Activated T-helper 1 cell treated with anti-CD3 and anti-CD28 coated beads, Interleukin-2, amount 50 U/mL, for 16 hours (primary cell): Measurements from ENCODE around the gene UBR3.
"Not testable (repeated sequence)": the region's sequence is repeated elsewhere in the genome, so short reads cannot be mapped to it uniquely, and the experiment has no call there.

Experiments
- DNase-seq, 2 donors: peaks; one replicate each; pipeline ENCODE4 v3.0.0-alpha.2; 2020; ENCODE audit warnings: low read depth in 1 of 2, low spot score in 1 of 2

The UBR3 gene, protein sequence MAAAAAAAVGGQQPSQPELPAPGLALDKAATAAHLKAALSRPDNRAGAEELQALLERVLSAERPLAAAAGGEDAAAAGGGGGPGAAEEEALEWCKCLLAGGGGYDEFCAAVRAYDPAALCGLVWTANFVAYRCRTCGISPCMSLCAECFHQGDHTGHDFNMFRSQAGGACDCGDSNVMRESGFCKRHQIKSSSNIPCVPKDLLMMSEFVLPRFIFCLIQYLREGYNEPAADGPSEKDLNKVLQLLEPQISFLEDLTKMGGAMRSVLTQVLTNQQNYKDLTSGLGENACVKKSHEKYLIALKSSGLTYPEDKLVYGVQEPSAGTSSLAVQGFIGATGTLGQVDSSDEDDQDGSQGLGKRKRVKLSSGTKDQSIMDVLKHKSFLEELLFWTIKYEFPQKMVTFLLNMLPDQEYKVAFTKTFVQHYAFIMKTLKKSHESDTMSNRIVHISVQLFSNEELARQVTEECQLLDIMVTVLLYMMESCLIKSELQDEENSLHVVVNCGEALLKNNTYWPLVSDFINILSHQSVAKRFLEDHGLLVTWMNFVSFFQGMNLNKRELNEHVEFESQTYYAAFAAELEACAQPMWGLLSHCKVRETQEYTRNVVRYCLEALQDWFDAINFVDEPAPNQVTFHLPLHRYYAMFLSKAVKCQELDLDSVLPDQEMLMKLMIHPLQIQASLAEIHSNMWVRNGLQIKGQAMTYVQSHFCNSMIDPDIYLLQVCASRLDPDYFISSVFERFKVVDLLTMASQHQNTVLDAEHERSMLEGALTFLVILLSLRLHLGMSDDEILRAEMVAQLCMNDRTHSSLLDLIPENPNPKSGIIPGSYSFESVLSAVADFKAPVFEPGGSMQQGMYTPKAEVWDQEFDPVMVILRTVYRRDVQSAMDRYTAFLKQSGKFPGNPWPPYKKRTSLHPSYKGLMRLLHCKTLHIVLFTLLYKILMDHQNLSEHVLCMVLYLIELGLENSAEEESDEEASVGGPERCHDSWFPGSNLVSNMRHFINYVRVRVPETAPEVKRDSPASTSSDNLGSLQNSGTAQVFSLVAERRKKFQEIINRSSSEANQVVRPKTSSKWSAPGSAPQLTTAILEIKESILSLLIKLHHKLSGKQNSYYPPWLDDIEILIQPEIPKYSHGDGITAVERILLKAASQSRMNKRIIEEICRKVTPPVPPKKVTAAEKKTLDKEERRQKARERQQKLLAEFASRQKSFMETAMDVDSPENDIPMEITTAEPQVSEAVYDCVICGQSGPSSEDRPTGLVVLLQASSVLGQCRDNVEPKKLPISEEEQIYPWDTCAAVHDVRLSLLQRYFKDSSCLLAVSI (N-terminal part only)

DNA sequence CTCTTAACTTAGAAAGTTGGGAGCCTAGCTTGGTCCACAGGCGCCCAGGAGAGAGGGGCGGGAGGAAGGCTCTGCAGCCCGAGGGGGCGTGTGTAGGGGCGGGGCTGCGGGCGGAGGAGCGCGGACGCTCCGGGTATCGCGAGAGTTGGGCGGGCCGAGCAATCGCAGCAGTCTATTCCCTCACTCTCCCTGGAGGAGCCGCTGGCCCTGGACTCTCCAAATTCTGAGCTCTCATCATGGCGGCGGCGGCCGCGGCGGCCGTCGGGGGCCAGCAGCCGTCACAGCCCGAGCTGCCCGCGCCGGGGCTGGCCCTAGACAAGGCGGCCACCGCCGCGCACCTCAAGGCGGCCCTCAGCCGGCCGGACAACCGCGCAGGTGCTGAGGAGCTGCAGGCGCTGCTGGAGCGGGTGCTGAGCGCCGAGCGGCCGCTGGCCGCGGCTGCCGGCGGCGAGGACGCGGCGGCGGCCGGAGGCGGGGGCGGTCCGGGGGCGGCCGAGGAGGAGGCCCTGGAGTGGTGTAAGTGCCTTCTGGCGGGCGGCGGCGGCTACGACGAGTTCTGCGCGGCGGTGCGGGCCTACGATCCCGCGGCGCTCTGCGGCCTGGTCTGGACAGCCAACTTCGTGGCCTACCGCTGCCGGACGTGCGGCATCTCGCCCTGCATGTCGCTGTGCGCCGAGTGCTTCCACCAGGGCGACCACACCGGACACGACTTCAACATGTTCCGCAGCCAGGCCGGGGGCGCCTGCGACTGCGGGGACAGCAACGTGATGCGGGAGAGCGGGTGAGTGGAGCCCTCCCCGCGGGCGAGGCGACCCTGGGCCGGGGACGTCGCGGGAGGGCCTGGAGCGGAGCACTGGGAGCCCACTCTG, at the start of gene UBR3:
UBR3 (plus strand) TSS at position 183 of the 869 bp plus-strand sequence; CDS start at position 237, 54 bp downstream.
- DNase-seq, result peak; percentile 72 to 84

DNA sequence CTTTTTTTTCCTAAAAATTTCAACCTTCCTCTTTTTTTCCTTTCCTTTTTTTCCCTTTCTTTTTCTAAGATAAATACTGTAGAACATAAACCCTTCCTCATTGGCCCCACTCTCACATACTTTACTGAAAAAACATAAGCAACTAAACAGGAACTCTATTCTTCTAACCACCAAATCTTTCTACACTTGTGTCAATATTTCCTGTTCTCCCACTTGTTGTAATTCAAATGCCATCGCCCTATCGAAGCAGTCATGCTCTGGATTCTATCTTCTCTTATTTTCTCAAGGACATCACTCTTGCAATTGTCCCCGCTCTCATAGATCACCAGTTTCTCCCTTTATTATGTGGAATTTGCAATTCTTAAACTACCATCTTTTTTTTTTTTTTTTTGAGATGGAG, 48.8 kb upstream of the UBR3 start:
- no peak for DNase-seq

DNA sequence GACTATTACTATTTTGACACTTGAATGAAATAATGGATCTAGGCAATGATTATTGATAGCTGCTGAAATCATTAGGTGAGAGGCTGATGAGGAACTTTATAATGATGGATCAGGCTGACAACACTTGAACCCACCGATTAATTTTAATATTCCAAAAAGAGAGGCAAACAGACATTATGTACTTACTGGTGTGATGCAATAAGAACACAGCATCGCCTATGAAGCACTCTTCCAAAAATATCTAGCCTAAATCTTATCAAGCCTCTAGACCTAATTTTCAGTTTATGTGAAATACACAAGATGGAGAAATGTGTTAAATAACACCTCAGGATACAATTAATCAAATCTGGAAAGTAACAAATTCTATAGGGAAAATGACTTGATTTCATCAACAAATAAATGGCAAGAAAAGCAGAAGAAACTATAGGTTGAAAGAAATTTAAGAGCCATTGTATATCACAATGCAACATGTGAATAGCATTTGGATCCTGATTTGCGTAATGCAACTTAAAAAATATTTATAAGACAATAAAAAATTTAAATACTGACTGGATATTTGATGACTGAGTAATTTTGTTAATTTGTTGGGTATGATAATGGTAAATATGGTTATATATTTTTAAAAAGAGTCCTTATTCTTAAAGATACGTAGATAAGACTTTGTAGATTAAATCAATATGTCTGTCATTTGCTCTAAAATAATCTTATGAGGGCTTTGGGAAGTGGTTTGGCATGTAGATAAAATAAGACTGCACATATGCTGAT, 45.8 kb upstream of the UBR3 start:
- no peak for DNase-seq

DNA sequence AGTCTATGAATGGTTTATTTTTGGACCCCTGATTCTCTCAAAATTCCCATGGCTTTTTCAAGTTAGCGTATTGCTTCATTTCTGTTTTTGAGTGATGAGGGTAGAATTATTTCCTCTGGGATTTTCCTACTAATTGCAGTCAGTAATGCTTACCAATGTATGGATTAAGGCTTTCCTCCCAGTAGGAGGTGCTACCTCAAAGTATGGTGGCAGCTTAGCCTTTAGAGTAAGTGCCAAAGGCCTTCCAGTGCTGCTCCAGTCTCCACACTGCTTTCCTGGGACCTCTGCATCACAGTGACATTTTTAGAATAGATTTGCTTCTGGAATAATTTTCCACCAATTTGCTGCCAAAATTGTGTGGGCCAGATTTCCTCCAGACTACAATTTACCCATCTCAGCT, 44.7 kb upstream of the UBR3 start:
- no peak for DNase-seq

DNA sequence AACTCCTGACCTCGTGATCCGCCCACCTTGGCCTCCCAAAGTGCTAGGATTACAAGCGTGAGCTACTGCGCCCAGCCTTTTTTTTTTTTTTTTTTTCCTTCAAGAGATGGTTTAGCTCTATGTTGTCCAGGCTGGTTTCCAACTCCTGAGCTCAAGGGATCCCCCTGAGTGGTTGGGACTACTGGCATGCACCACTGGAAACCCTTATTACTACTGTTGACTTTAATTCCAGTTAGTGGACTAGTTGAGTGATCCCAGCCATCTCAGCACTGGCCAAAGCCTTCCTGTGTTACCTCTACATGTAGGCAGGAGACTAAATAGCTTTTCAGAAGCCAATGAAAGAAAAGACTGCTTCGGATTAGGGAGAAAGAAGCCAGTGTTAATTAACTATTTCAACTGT, 36.7 kb upstream of the UBR3 start:
- no peak for DNase-seq

DNA sequence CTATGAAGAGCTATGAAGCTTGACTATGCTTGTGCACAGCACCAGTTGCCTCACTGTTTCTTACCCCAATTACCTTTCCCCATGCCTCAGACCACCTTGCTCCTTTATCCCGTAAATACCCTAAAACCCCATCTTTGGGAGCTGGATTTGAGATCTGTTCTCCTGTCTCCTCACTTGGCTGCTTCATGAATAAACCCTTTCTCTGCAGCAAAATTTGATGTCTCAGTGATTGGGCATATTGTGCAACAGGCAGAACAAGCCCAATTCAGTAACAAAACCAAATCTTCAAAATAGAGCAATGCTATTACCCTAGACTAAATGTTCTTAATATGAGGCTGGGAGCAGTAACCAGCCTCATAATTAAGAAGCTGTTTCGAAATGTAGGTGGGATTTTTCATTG, 32.1 kb upstream of the UBR3 start:
- DNase-seq, result no peak

DNA sequence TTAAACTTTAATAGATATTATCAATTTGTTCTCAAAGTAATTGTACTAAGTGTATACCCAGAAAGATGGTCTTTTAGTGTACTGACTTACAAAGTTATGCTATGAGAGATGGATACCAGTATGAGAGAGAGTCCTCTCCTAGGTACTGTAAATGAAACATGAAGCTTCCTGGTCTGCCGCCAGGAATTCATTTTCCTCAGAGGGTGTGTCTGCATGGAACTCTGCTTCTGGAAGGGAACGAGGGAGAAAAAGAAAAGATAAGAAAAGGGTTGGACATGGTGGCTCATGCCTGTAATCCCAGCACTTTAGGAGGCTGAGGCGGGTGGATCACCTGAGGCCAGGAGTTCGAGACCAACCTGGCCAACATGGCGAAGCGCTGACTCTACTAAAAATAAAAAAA, 30.8 kb upstream of the UBR3 start:
- DNase-seq, result no peak

DNA sequence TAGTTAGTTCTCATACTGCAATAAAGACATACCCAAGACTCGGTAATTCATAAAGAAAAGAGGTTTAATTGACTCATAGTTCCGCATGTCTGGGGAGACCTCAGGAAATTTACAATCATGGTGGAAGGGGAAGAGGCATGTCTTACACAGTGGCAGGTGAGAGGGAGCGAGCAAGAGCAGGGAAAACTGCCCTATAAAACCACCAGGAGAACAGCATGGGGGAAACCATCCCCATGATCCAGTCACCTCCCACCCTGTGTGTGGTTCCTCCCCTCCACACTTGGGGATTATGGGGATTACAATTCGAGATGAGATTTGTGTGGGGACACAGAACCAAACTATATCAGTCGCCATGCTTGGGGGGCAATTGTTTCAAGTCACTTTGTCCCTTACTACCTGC, 29.7 kb upstream of the UBR3 start:
- DNase-seq, result no peak

DNA sequence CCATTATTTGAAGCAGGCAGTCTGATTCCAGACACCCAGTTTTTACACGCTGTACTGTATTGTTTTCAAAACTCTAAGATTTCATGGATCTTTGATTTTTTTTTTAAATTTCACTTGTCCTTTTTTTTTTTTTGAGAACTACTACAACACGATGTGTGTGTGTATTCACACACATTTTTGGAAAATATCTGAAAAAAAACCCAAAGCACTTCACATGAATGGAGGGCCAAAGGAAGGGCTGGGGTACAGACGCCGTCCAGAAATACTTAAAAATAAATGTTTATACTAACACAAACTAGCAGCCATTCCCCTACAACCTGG, 28.9 kb upstream of the UBR3 start:
- no peak for DNase-seq

DNA sequence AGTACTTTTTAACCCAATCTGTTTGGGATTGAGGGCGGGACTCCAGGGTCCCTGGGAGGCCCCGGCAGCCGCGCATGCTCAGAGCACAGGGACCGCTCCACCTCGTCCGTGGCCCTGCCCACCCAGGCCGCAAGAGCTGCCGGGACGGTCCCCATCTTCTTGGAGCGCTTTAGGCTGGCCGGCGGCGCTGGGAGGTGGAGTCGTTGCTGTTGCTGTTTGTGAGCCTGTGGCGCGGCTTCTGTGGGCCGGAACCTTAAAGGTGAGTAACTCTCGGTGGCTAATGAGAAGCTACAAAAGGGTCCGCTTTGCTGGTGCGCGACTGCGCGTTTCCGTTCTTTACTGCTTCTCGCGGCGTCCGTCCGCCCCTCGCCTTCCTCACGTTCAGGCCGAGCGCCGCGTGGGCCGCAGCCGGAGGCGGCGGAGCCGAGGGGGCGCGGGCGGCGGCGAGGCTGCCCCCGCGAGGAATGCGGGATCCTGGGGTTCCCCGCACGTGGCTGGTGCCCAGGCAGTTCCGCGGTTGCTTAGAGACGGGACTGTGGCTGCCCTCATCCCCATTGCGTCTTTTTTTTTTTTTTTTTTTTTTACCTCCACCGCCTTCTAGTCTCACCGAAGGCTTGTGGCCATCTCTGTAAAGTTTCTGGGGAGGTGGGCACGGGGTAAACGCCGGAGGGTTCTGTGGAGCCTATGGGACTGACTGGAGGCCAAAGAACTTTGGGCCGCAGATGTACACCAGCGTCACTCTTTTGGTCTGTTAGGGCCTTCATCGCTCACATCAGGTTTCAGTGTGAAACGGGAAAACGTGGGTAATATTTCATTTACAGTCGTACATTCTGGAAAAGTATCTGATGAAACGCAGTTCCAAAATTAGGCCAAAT, 28.3 kb upstream of the UBR3 start, which contains the start of gene SSB:
SSB (plus strand) TSS at position 154 of the 875 bp plus-strand sequence. CDS start 2,090 bp downstream, outside the sequence.
- peak; percentile 89 to 90 for DNase-seq

DNA sequence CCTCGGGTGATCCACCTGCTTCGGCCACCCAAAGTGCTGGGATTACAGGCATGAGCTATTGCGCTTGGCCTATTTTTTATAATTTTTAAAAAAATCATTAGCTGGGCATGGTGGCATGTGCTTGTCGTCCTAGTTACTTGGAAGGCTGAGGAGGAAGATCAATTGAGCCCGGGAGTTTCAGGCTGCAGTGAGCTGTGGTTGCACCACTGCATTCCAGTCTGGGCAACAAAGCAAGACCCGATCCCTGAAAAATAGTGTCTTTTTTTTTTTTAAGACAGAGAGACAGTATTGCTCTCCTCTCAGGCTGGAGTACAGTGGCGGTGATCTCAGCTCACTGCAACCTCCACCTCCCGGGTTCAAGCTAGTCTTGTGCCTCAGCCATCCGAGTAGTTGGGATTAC, 23.8 kb upstream of the UBR3 start:
- no peak for DNase-seq

DNA sequence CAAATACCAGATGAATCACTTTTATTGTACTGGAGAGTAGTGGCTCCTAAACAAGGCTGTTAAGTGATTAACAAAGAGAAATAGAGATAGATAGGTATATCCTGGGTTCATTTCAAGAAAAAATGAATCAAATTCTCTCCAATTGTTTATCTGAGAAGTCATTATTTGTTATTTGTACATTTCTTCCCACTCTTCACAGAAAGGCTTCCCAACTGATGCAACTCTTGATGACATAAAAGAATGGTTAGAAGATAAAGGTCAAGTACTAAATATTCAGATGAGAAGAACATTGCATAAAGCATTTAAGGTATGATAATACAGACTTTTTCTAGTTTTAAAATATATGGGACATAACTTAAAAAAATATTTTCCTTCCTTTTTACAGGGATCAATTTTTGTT, 20.7 kb upstream of the UBR3 start:
- no peak for DNase-seq

DNA sequence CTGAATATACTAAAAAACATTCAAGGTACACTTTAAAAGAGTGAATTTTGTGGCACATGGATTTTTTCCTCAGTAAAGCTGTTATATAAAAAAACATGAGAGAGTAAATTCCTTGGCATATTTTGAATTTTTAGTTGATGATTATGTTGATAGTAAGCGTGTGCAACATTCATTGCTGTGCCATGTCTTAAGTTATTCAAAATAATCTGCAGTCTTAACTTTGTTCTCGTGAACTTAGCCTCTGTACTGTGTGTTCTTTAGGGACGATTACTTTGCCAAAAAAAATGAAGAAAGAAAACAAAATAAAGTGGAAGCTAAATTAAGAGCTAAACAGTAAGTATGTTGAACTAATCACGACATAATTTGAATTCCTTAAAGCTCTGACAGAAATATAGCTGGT, 19.0 kb upstream of the UBR3 start:
- no peak for DNase-seq

DNA sequence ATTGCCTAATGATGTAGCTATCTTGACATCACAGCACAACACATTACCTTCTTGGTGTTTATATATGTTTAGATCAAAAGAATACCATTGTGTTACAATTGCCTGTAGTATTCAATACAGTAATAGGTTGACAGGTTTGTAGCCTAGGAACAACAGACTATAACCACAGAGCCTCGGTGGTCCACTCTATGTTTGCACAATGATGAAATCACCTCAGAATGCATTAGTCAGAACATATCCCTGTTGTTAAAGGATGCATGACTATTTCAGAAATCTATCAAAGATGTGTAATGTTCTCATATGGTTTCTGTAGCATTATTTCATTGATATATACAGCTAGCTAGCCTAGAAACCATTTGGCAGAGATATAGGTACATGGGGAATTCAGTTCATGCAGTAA, 11.4 kb upstream of the UBR3 start:
- no peak for DNase-seq

DNA sequence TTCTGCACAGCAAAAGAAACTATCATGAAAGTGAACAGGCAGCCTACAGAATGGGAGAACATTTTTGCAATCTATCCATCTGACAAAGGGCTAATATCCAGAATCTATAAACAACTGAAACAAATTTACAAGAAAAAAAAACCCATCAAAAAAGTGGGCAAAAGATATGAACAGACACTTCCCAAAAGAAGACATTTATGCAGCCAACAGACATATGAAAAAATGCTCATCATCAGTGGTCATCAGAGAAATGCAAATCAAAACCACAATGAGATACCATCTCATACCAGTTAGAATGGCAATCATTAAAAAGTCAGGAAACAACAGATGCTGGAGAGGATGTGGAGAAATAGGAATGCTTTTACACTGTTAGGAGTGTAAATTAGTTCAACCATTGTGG, 10.3 kb upstream of the UBR3 start:
- not testable (repeated sequence) for DNase-seq

DNA sequence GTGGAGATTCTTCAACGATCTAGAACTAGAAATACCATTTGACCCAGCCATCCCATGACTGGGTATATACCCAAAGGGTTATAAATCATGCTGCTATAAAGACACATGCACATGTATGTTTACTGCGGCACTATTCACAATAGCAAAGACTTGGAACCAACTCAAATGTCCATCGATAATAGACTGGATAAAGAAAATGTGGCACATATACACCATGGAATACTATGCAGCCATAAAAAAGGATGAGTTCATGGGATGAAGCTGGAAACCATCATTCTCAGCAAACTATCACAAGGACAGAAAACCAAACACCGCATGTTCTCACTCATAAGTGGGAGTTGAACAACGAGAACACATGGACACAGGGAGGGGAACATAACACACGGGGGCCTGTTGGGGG, 9.9 kb upstream of the UBR3 start:
- not testable (repeated sequence) for DNase-seq

DNA sequence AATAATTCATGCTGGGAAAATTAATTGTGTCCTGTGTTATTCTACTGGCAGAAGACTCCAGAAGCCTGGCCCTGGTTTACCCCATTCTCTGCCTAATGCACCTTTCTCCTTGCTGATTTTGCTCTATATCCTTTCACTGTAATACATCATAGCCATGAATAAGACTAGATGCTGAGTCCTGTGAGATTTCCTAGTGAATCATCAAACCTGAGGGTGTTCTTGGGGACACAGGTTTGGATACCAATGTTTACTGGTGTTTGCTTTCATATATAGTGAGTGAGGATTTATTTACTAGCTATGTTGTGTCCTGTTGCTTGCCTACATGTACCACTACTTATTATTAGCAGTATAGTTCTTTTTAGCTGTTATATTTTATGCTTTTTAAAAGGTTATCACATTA, 9.0 kb upstream of the UBR3 start:
- no peak for DNase-seq

DNA sequence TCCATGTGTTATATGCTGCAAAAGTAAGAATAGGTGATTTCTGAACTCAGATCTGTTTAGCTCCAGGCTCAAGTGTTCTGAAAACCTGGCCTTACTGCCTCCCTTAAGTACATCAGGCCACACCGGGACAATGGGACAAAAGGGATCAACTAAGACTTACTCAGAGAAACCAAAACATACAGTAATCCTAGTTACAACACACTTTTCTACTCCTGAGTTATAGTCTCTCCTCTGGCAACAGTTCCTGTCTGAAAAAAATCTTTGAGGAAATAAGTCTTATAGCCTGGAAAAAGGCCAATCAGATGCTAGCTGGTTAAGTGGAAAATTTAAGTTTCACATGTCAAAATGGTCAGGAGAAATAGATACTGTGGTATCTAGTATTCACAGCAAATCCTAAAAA, 8.1 kb upstream of the UBR3 start:
- DNase-seq, result no peak

DNA sequence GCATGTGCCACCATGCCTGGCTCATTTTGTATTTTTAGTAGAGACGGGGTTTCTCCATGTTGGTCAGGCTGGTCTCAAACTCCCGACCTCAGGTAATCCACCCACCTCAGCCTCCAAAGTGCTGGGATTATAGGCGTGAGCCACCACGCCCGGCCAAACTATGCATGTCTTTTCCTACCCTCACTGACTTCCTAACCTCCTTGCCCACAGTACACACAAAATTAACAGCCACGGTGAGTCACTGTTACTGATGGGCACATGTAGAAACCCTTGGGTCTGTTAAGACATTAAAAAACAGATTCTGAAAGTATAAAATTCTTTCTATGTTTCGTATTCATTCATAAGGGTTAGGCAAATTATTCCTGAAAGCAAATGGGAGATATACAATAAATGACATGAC, 7.2 kb upstream of the UBR3 start:
- DNase-seq, result not testable (repeated sequence)
